Astrocyte of the spinal cord (primary cell): ENCODE data around the gene HSBP1L1.

Source experiments
- DNase-seq: peaks from one replicate; pipeline ENCODE4 v3.0.0; 2011; ENCODE audit warnings: low read depth, low spot score
- H3K4me3 ChIP-seq: 2 replicates; pipeline ENCODE4 v1.5.1; 2011; ENCODE audit warnings: low read depth, mild to moderate bottlenecking, low read length, moderate library complexity
- CTCF ChIP-seq: IDR thresholded peaks from 2 replicates; pipeline ENCODE4 v1.5.1; 2012; ENCODE audit warnings: low read depth, mild to moderate bottlenecking, low read length, inconsistent platforms
- in situ Hi-C: cut with HindIII; loops from 2 replicates; pipeline ENCODE4 v1.10.0; 2017; ENCODE audit warnings: low sequenced_read_pairs

HSBP1L1 gene

GRCh38 chr18:79944126-79944731 is 20.2 kb upstream of the HSBP1L1 start:
- in situ Hi-C loops: no loop called here
- TF ChIP-seq CTCF: no peak
- DNase-seq: peak; percentile 69
- H3K4me3 ChIP-seq: no peak overlapping the region

GRCh38 chr18:79944746-79945117 is 19.7 kb upstream of the HSBP1L1 start:
- in situ Hi-C loops: no loop called here
- no peak for TF ChIP-seq CTCF
- H3K4me3 ChIP-seq: no peak overlapping the region
- no peak for DNase-seq

GRCh38 chr18:79945118-79946042 is 19.1 kb upstream of the HSBP1L1 start:
- in situ Hi-C loops: no loop called here
- no peak for TF ChIP-seq CTCF
- no peak overlapping the region for H3K4me3 ChIP-seq
- DNase-seq: no peak

GRCh38 chr18:79947054-79947755 is 17.2 kb upstream of the HSBP1L1 start:
- in situ Hi-C loops: no loop called here
- TF ChIP-seq CTCF: no peak

GRCh38 chr18:79947881-79948610 is 16.4 kb upstream of the HSBP1L1 start:
- DNase-seq: no peak
- no peak overlapping the region for H3K4me3 ChIP-seq
- in situ Hi-C loops: no loop called here
- no peak for TF ChIP-seq CTCF

More at GRCh38 chr18:79947054-79947755, 17.2 kb upstream of the HSBP1L1 start:
- no peak overlapping the region for H3K4me3 ChIP-seq
- DNase-seq: no peak
